Gastroesophageal sphincter (tissue), 4 donors: Measurements from ENCODE around the gene KDM4E. TPM values are rescaled to one million over a fixed set of nuclear protein-coding genes. Genes with fewer than 3 reads are reported as not detected.

Experiments
- ATAC-seq: fragments of 150-250 bp; one replicate; pipeline ENCODE4 v1.9.1; 2016; ENCODE audit warnings: mild to moderate bottlenecking, moderate library complexity
- H3K27ac ChIP-seq, 4 donors: fragments of 200-600 bp; sonication (generic) in 3 of 4; 1 replicate in 3 of 4; 2 replicates in 1 of 4; pipeline ENCODE4 v1.5.1; 2016 to 2019
- H3K27me3 ChIP-seq: fragments of 200-600 bp; sonication (generic); one replicate; pipeline ENCODE4 v1.5.1; 2019
- H3K36me3 ChIP-seq, 2 donors: fragments of 200-600 bp; sonication (generic); one replicate each; pipeline ENCODE4 v1.5.1; 2019; ENCODE audit warnings: control low read depth in 1 of 2
- H3K4me1 ChIP-seq, 3 donors: fragments of 200-600 bp; sonication (generic); 1 replicate in 2 of 3; 2 replicates in 1 of 3; pipeline ENCODE4 v1.5.1; 2016 to 2019; ENCODE audit warnings: control low read depth in 2 of 3
- H3K4me3 ChIP-seq, 2 donors: fragments of 200-600 bp; sonication (generic); one replicate each; pipeline ENCODE4 v1.5.1; 2019; ENCODE audit warnings: mild to moderate bottlenecking in 1 of 2, moderate library complexity in 1 of 2
- H3K9me3 ChIP-seq, 3 donors: fragments of 200-600 bp; sonication (generic); one replicate each; pipeline ENCODE4 v1.5.1; 2017 to 2019; ENCODE audit warnings: control low read depth in 2 of 3
- CTCF ChIP-seq, 4 experiments: fragments of 200-600 bp in 2 of 4; fragments of 450-650 bp in 2 of 4; sonication (generic) in 1 of 4; IDR thresholded peaks; one replicate each; pipeline ENCODE4 v1.5.1; 2017 to 2019; ENCODE audit warnings: antibody characterized with exemption in 4 of 4, mild to moderate bottlenecking in 2 of 4, moderate library complexity in 2 of 4
- EP300 ChIP-seq: sonication (generic); formaldehyde crosslinking; IDR thresholded peaks from one replicate; pipeline ENCODE4 v1.6.1; 2017; ENCODE audit warnings: antibody characterized with exemption, mild to moderate bottlenecking
- POLR2A ChIP-seq, 2 donors: fragments of 450-650 bp; IDR thresholded peaks; one replicate each; pipeline ENCODE4 v1.6.1; 2017; ENCODE audit warnings: antibody characterized with exemption in 2 of 2, mild to moderate bottlenecking in 2 of 2, moderate library complexity in 1 of 2
- POLR2AphosphoS5 ChIP-seq: sonication (generic); formaldehyde crosslinking; IDR thresholded peaks from one replicate; pipeline ENCODE4 v1.6.1; 2017; ENCODE audit warnings: antibody characterized with exemption
- WGBS, 2 donors: methylation state at CpG; one replicate each; pipeline ENCODE4 v1.1.5; 2018; ENCODE audit warnings: low coverage in 1 of 2; 5-methylcytosine and 5-hydroxymethylcytosine counted together
- total RNA-seq, 4 donors: library from RNA; depleted of rRNA; stranded (reverse); fragments of >200 nt; gene quantifications; one replicate each; pipeline ENCODE4 v1.1.0, GENCODE V29; 2016

Gene KDM4E
- total RNA-seq, result not detected

GRCh38 chr11:95024958-95025357 lies at the start of gene KDM4E:
Gene KDM4E, plus strand, starts transcription at chr11:95025258. Its CDS starts 300 bp downstream, at chr11:95025558.
- H3K9me3 ChIP-seq, result no peaks in the 10 kb centered on the region
- no peaks in the 10 kb centered on the region for H3K36me3 ChIP-seq
- no peaks in the 10 kb centered on the region for H3K4me1 ChIP-seq
- no peak for ATAC-seq
- H3K4me3 ChIP-seq, result no peak within 1 kb of the TSS
- no peaks in the 10 kb centered on the region for H3K27me3 ChIP-seq
- no peak within 1 kb of the TSS for H3K27ac ChIP-seq
- 71 to 92% methylated on average over 1 of the region's 1 CpG for WGBS, 2 donors
- TF ChIP-seq CTCF (IDR thresholded peaks at IDR 0.05), result no peak
- no peak for TF ChIP-seq EP300
- TF ChIP-seq POLR2A (IDR thresholded peaks at IDR 0.05), result no peak

GRCh38 chr11:94975599-94975998 lies 49.5 kb upstream of the KDM4E start:
- 79 to 83% methylated on average over 1 of the region's 1 CpG for WGBS, 2 donors
- H3K9me3 ChIP-seq, result no peaks in the 10 kb centered on the region
- ATAC-seq, result no peak
- no peaks in the 10 kb centered on the region for H3K27me3 ChIP-seq
- H3K4me3 ChIP-seq, result no peak overlapping the region
- H3K27ac ChIP-seq, result no peak overlapping the region
- peaks cover 5 to 33% (median 8%) of the 10 kb centered on the region in 3 donors for H3K4me1 ChIP-seq
- TF ChIP-seq POLR2AphosphoS5 (no peak), CTCF (IDR thresholded peaks at IDR 0.05) (no peak), POLR2A (IDR thresholded peaks at IDR 0.05) (no peak)
- peaks cover 5 to 17% of the 10 kb centered on the region in 2 donors for H3K36me3 ChIP-seq

GRCh38 chr11:94987378-94987777 lies 37.7 kb upstream of the KDM4E start:
- WGBS, 2 donors, result 69 to 73% methylated on average over 4 of the region's 4 CpGs
- H3K27ac ChIP-seq, result no peak overlapping the region
- H3K4me3 ChIP-seq, result no peak overlapping the region
- no peak for ATAC-seq
- H3K9me3 ChIP-seq, result no peaks in the 10 kb centered on the region
- H3K4me1 ChIP-seq, result no peaks in the 10 kb centered on the region
- no peaks in the 10 kb centered on the region for H3K27me3 ChIP-seq
- TF ChIP-seq EP300 (no peak), POLR2AphosphoS5 (no peak), POLR2A (IDR thresholded peaks at IDR 0.05) (no peak), CTCF (IDR thresholded peaks at IDR 0.05) (no peak)
- H3K36me3 ChIP-seq, result no peaks in the 10 kb centered on the region

- WGBS, 2 donors, result 78 to 100% methylated on average over 1 of the region's 1 CpG
- TF ChIP-seq POLR2A (IDR thresholded peaks at IDR 0.05) (no peak), CTCF (IDR thresholded peaks at IDR 0.05) (no peak), EP300 (no peak), POLR2AphosphoS5 (no peak)
- H3K4me3 ChIP-seq, result no peak overlapping the region
- no peaks in the 10 kb centered on the region for H3K36me3 ChIP-seq
- no peak overlapping the region for H3K27ac ChIP-seq
- no peaks in the 10 kb centered on the region for H3K4me1 ChIP-seq
- ATAC-seq, result no peak
- H3K9me3 ChIP-seq, result no peaks in the 10 kb centered on the region
- H3K27me3 ChIP-seq, result no peaks in the 10 kb centered on the region
Observed at GRCh38 chr11:94988748-94989147, 36.3 kb upstream of the KDM4E start.

GRCh38 chr11:94993400-94993943 lies 31.6 kb upstream of the KDM4E start:
- 91 to 97% methylated on average over 2 of the region's 2 CpGs for WGBS, 2 donors
- TF ChIP-seq EP300, result no peak
- no peak for TF ChIP-seq POLR2AphosphoS5
- TF ChIP-seq CTCF (IDR thresholded peaks at IDR 0.05), result no peak
- TF ChIP-seq POLR2A (IDR thresholded peaks at IDR 0.05), result no peak
- ATAC-seq, result no peak
- H3K27ac ChIP-seq, result no peak overlapping the region
- peaks cover 0 to 10% of the 10 kb centered on the region in 2 donors for H3K36me3 ChIP-seq
- H3K4me1 ChIP-seq, result no peaks in the 10 kb centered on the region
- H3K9me3 ChIP-seq, result no peaks in the 10 kb centered on the region
- H3K4me3 ChIP-seq, result no peak overlapping the region
- no peaks in the 10 kb centered on the region for H3K27me3 ChIP-seq
